Gastrocnemius medialis (tissue), 4 donors: ENCODE results near the gene HPS1.

Source experiments
- CTCF ChIP-seq, 5 experiments: fragments of 450-650 bp in 3 of 5; fragments of 200-600 bp in 2 of 5; sonication (generic) in 2 of 5; IDR thresholded peaks in 4 of 5; conservative IDR thresholded peaks in 1 of 5; 1 replicate in 4 of 5; 2 replicates in 1 of 5; pipeline ENCODE4 v1.5.1; 2016 to 2019; ENCODE audit warnings: antibody characterized with exemption in 5 of 5, mild to moderate bottlenecking in 3 of 5, moderate library complexity in 3 of 5
- POLR2A ChIP-seq, 2 donors: fragments of 450-650 bp; IDR thresholded peaks; one replicate each; pipeline ENCODE4 v1.6.1; 2017; ENCODE audit warnings: antibody characterized with exemption in 2 of 2, mild to moderate bottlenecking in 2 of 2, moderate library complexity in 2 of 2

GRCh38 chr10:98411768-98412167 is 35.0 kb downstream of the HPS1 start:
- TF ChIP-seq CTCF (IDR thresholded peaks at IDR 0.05 in 4 of 5, conservative IDR thresholded peaks at IDR 0.05 in 1 of 5), result no peak
- TF ChIP-seq POLR2A (IDR thresholded peaks at IDR 0.05), result no peak
